NB4 (cell line): Measurements from ENCODE around the gene MAN1B1.

Experiments
- DNase-seq: peaks from one replicate; pipeline ENCODE4 v3.0.0; 2010; ENCODE audit warnings: low read depth
- H3K4me3 ChIP-seq: one replicate; pipeline ENCODE4 v1.5.1; 2011; ENCODE audit warnings: mild to moderate bottlenecking, low read depth, low read length, moderate library complexity
- MAX ChIP-seq: IDR thresholded peaks from 2 replicates; pipeline ENCODE4 v1.6.1; 2011; ENCODE audit warnings: low read depth, low read length
- MYC ChIP-seq: IDR thresholded peaks from 2 replicates; pipeline ENCODE4 v1.6.1; 2011; ENCODE audit warnings: low read depth, low read length
- POLR2A ChIP-seq: IDR thresholded peaks from 2 replicates; pipeline ENCODE4 v1.6.1; 2011; ENCODE audit warnings: mild to moderate bottlenecking; ENCODE audit not compliant: insufficient read length; ENCODE audit errors: extremely low read depth
- TF ChIP-seq, protein P1 (sequence below): IDR thresholded peaks from one replicate; pipeline ENCODE4 v1.5.1; 2012; ENCODE audit warnings: low read depth, low read length

The MAN1B1 gene

GRCh38 chr9:137152844-137153405 lies 66.1 kb downstream of the MAN1B1 start:
- TF ChIP-seq MAX (no peak), POLR2A (no peak), MYC (no peak)
- TF ChIP-seq, protein P1, sequence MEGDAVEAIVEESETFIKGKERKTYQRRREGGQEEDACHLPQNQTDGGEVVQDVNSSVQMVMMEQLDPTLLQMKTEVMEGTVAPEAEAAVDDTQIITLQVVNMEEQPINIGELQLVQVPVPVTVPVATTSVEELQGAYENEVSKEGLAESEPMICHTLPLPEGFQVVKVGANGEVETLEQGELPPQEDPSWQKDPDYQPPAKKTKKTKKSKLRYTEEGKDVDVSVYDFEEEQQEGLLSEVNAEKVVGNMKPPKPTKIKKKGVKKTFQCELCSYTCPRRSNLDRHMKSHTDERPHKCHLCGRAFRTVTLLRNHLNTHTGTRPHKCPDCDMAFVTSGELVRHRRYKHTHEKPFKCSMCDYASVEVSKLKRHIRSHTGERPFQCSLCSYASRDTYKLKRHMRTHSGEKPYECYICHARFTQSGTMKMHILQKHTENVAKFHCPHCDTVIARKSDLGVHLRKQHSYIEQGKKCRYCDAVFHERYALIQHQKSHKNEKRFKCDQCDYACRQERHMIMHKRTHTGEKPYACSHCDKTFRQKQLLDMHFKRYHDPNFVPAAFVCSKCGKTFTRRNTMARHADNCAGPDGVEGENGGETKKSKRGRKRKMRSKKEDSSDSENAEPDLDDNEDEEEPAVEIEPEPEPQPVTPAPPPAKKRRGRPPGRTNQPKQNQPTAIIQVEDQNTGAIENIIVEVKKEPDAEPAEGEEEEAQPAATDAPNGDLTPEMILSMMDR: no peak
- H3K4me3 ChIP-seq: no peak overlapping the region
- DNase-seq: no peak

- no peak for DNase-seq
- H3K4me3 ChIP-seq: no peak overlapping the region
Observed at GRCh38 chr9:137156567-137157375, 70.0 kb downstream of the MAN1B1 start.

DNA sequence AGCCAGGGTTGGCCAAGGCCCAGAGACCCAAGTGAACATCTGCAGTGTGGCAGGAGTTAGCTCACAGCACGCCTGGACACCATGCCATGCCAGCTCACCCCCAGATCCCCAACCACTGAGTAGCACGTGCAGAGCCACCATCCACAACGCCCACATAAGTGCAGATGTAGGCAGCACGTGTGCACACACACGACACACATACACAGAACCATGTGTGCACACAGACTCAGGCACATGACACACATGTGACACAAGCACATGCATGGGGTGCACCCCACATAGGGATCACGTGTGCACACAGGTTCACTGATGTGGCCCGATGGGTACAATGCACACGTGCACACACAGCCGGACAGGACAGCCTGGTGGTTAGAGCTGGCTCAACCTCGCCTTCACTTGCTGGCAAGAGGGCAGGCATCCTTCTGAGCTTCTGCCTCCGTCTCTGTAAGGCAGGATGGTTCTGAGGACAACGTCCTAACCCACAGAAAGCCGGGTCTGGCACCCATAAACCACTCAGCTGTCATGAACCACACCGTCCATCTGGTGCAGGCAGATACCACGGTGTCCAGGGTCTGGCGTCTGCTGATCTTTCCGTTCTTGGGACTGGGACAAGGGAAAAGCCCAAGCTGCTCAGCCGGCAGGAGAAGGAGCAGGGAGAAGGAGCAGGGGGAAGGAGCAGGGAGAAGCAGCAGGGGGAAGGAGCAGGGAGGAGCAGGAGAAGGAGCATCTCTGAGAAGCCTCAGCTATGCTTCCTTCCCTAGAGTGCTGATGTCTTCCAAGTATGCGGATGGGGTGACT lies 71.0 kb downstream of the MAN1B1 start:
- no peak for DNase-seq
- no peak overlapping the region for H3K4me3 ChIP-seq
- TF ChIP-seq POLR2A (no peak), MAX (no peak), MYC (no peak)
- TF ChIP-seq, protein P1: no peak

More at GRCh38 chr9:137156567-137157375, 70.0 kb downstream of the MAN1B1 start:
- TF ChIP-seq MAX (no peak), MYC (no peak), POLR2A (no peak)
- TF ChIP-seq, protein P1: no peak

DNA sequence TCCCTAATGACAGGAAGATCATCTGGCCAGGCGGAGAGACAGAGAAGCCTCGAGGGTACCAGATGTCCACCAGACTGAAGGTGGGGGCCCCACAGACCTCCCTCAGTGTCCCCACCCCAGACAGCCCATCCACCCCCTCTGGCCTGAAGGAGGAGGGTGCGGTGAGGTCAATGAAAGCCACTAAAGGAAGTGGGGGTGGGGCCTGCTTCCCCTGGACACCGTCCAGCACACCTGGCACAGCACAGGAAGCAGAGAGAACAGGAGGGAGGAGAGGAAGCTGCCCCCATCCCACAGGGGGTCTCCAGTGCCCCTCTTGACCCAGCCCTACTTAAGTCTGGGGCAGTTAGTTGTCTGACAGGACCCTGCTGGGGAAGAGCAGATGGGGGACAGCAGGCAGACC lies 71.8 kb downstream of the MAN1B1 start:
- DNase-seq: no peak
- TF ChIP-seq MAX (no peak), POLR2A (no peak), MYC (no peak)
- TF ChIP-seq, protein P1: no peak
- no peak overlapping the region for H3K4me3 ChIP-seq
